ENCODE measurements around the gene TLR7. TPM values are rescaled to one million over a fixed set of nuclear protein-coding genes. Genes with fewer than 3 reads are reported as not detected.

TLR7 gene
- total and polyA plus RNA-seq, 2 of the 13 experiments (the other 11 are each of a cell fraction or from before 2014, with no cell fraction given), result not detected

- no peaks in the 10 kb centered on the region for H4K20me1 ChIP-seq (ENCODE audit: insufficient read depth, low read length)
- no peak overlapping the region for H3K27ac ChIP-seq (ENCODE audit: extremely low read length, insufficient read depth, low read length)
- no peak overlapping the region for H2AFZ ChIP-seq (ENCODE audit: low read length)
- no TSS peak for BruUV-seq (replicated peaks)
- H3K36me3 ChIP-seq (replicated peaks in 1 of 2; ENCODE audit: control insufficient read depth in 1 of 2, insufficient read depth in 2 of 2, low read length in 2 of 2), result no peaks in the 10 kb centered on the region
- no peaks in the 10 kb centered on the region for H3K9me3 ChIP-seq (ENCODE audit: low read length)
- no peaks in the 10 kb centered on the region for H3K27me3 ChIP-seq (ENCODE audit: control insufficient read depth in 1 of 2, insufficient read depth in 2 of 2, low read length in 2 of 2)
- intact Hi-C loops (cut with micrococcal nuclease; ENCODE audit: unreplicated experiment), result no loop called here
- H3K79me2 ChIP-seq (ENCODE audit: insufficient read depth, low read length), result no peaks in the 10 kb centered on the region
- FAIRE-seq, result no peak
- no peak overlapping the region for H3K9ac ChIP-seq (ENCODE audit: insufficient read depth, low read depth, low read length)
- CTCF ChIA-PET (ENCODE audit: low intra/inter-chr PET ratio, low total read pairs), result no interaction called here
- H3K4me1 ChIP-seq (ENCODE audit: insufficient read depth, low read length), result no peaks in the 10 kb centered on the region
- POLR2A ChIA-PET, result no interaction called here
- ATAC-seq, result no peak
- 44% methylated on average over 2 of the region's 2 CpGs for WGBS (ENCODE audit: low lambda C conversion rate)
- no peak overlapping the region for H3K4me2 ChIP-seq (ENCODE audit: low read depth, low read length)
- no peak for DNase-seq (ENCODE audit: low spot score)
- no peak for TF ChIP-seq AGO1 (IDR thresholded peaks at IDR 0.05; ENCODE audit: low read depth, low read length, poor library complexity, severe bottlenecking)
- TF ChIP-seq DR1 (CRISPR knock-in tag; IDR thresholded peaks at IDR 0.05), result no peak
- no peak for TF ChIP-seq MTA1 (CRISPR knock-in tag; IDR thresholded peaks at IDR 0.05; ENCODE audit: borderline replicate concordance)
- TF ChIP-seq IKZF4 (CRISPR knock-in tag; IDR thresholded peaks at IDR 0.05; ENCODE audit: borderline replicate concordance, low read depth, not compliant biosample characterization), result no peak
- TF ChIP-seq TSC22D2 (CRISPR knock-in tag; IDR thresholded peaks at IDR 0.05; ENCODE audit: borderline replicate concordance), result no peak
- no peak for TF ChIP-seq ZNF468 (CRISPR knock-in tag; IDR thresholded peaks at IDR 0.05)
- no peak for TF ChIP-seq DMAP1 (CRISPR knock-in tag; IDR thresholded peaks at IDR 0.05)
- TF ChIP-seq, protein P1, sequence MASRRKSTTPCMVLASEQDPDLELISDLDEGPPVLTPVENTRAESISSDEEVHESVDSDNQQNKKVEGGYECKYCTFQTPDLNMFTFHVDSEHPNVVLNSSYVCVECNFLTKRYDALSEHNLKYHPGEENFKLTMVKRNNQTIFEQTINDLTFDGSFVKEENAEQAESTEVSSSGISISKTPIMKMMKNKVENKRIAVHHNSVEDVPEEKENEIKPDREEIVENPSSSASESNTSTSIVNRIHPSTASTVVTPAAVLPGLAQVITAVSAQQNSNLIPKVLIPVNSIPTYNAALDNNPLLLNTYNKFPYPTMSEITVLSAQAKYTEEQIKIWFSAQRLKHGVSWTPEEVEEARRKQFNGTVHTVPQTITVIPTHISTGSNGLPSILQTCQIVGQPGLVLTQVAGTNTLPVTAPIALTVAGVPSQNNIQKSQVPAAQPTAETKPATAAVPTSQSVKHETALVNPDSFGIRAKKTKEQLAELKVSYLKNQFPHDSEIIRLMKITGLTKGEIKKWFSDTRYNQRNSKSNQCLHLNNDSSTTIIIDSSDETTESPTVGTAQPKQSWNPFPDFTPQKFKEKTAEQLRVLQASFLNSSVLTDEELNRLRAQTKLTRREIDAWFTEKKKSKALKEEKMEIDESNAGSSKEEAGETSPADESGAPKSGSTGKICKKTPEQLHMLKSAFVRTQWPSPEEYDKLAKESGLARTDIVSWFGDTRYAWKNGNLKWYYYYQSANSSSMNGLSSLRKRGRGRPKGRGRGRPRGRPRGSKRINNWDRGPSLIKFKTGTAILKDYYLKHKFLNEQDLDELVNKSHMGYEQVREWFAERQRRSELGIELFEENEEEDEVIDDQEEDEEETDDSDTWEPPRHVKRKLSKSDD (CRISPR knock-in tag; IDR thresholded peaks at IDR 0.05; ENCODE audit: low read depth), result no peak
- in situ Hi-C loops (cut with HindIII; ENCODE audit: extremely low pct_ligation_motif_present, low pct_unique_long_range_greater_than_20kb), result no loop called here
- no peak overlapping the region for H3K4me3 ChIP-seq (replicated peaks in 1 of 3; ENCODE audit: insufficient read depth in 1 of 3, low read depth in 2 of 3, low read length in 3 of 3)
Observed at GRCh38 chrX:12911122-12911470, 44.2 kb downstream of the TLR7 start.

All from HepG2 (cell line).